ENCODE results near the gene BAK1. TPM values are rescaled to one million over a fixed set of nuclear protein-coding genes. Genes with fewer than 3 reads are reported as not detected.

BAK1 gene
- total and polyA plus RNA-seq, 2 of the 4 experiments (the other 2 are of a cell fraction), result 12.0 to 19.0 TPM

GRCh38 chr6:33577106-33577535, 3.0 kb downstream of the BAK1 start:
- POLR2A ChIA-PET (ENCODE audit: unreplicated experiment), result no interaction called here
- no peak overlapping the region for H3K14ac ChIP-seq (replicated peaks; ENCODE audit: low read depth, low read length)
- H4K20me1 ChIP-seq (ENCODE audit: insufficient read depth, low read length), result peaks cover 3% of the 10 kb centered on the region; the same call in 1 of the 2 replicates
- H3K4me1 ChIP-seq (ENCODE audit: control insufficient read depth, insufficient read depth, low read length), result peaks cover 6% of the 10 kb centered on the region
- no peaks in the 10 kb centered on the region for H3K9me3 ChIP-seq (ENCODE audit: control insufficient read depth, insufficient read depth, low read length)
- 100% methylated on average over 1 of the region's 9 CpGs; no CpG with 5 or more reads in 1 of the 2 experiments for WGBS, 2 experiments (ENCODE audit: extremely low coverage in 2 of 2, insufficient read length in 1 of 2)
- no peak overlapping the region for H2AK5ac ChIP-seq (ENCODE audit: low read depth, low read length)
- CTCF ChIA-PET, result no interaction called here
- no peak overlapping the region for H3K4ac ChIP-seq (ENCODE audit: low read depth, low read length)
- H2AFZ ChIP-seq (replicated peaks; ENCODE audit: low read length, poor library complexity), result peak overlapping the region; percentile 49
- DNase-seq (no peak), ATAC-seq (ENCODE audit: low read depth) (no peak)
- H4K91ac ChIP-seq (ENCODE audit: insufficient read depth, low read depth, low read length), result no peak overlapping the region
- in situ Hi-C loops (cut with MboI; ENCODE audit: low sequenced_read_pairs), result no loop called here
- no peak overlapping the region for H3K4me3 ChIP-seq (ENCODE audit: insufficient read depth, low read depth, low read length)
- intact Hi-C loops (cut with micrococcal nuclease), result no loop called here
- H3K79me1 ChIP-seq (ENCODE audit: low read depth in 1 of 2, low read length in 2 of 2), result peaks cover 11 to 38% of the 10 kb centered on the region in 2 experiments
- dilution Hi-C loops (cut with HindIII; ENCODE audit: low sequenced_read_pairs, unreplicated experiment), result no loop called here
- peaks cover 28% of the 10 kb centered on the region for H3K36me3 ChIP-seq (ENCODE audit: control insufficient read depth, insufficient read depth, low read length)
- H2AK9ac ChIP-seq (replicated peaks; ENCODE audit: low read depth, low read length, poor library complexity), result peak overlapping the region; percentile 82
- H3K9me1 ChIP-seq (ENCODE audit: insufficient read depth, low read length), result peaks cover 6% of the 10 kb centered on the region; the same call in 1 of the 2 replicates
- H4K5ac ChIP-seq (ENCODE audit: low read depth, low read length), result no peak overlapping the region
- H2BK5ac ChIP-seq (ENCODE audit: low read depth, low read length, poor library complexity, severe bottlenecking), result no peak overlapping the region
- H2BK15ac ChIP-seq (ENCODE audit: low read depth, low read length), result no peak overlapping the region
- H3K4me2 ChIP-seq (ENCODE audit: low read depth, low read length), result no peak overlapping the region
- no peak overlapping the region for H2BK120ac ChIP-seq (ENCODE audit: low read depth, low read length)
- no peak overlapping the region for H3K23ac ChIP-seq (ENCODE audit: low read depth, low read length)
- no peak overlapping the region for H2BK20ac ChIP-seq (ENCODE audit: low read depth, low read length)
- TF ChIP-seq MAZ (IDR thresholded peaks at IDR 0.05; ENCODE audit: borderline replicate concordance, low read depth, low read length) (no peak), SMC3 (IDR thresholded peaks at IDR 0.05; ENCODE audit: low read depth, low read length) (no peak), CTCF (conservative IDR thresholded peaks at IDR 0.05; ENCODE audit: low read depth, low read length) (no peak), POLR2A (IDR thresholded peaks at IDR 0.05; ENCODE audit: low read depth, low read length) (no peak), USF2 (IDR thresholded peaks at IDR 0.05; ENCODE audit: low read depth, low read length) (no peak), MXI1 (IDR thresholded peaks at IDR 0.05; ENCODE audit: borderline replicate concordance, low read depth, low read length) (no peak), NFE2L2 (IDR thresholded peaks at IDR 0.05; ENCODE audit: low read depth, low read length) (no peak), RAD21 (IDR thresholded peaks at IDR 0.05; ENCODE audit: low read length) (no peak), CHD1 (IDR thresholded peaks at IDR 0.05; ENCODE audit: low read depth, low read length) (no peak), BHLHE40 (IDR thresholded peaks at IDR 0.05; ENCODE audit: low read depth, low read length) (no peak), MAFK (IDR thresholded peaks at IDR 0.05; ENCODE audit: low read depth, low read length) (no peak), RFX5 (IDR thresholded peaks at IDR 0.05; ENCODE audit: low read depth, low read length) (no peak), RCOR1 (IDR thresholded peaks at IDR 0.05; ENCODE audit: insufficient replicate concordance, low read length) (no peak)
- H3K27ac ChIP-seq (ENCODE audit: insufficient read depth, low read length), result no peak overlapping the region
- no peak overlapping the region for H3K9ac ChIP-seq (ENCODE audit: low read depth, low read length)
- no peak overlapping the region for H4K8ac ChIP-seq (ENCODE audit: low read depth in 2 of 2, low read length in 2 of 2)
- H3K18ac ChIP-seq (ENCODE audit: low read depth, low read length), result no peak overlapping the region
- no TSS peak for BruUV-seq (replicated peaks)
- no peaks in the 10 kb centered on the region for H3K27me3 ChIP-seq (ENCODE audit: control insufficient read depth, insufficient read depth, low read length)
- no peak overlapping the region for H3K56ac ChIP-seq (ENCODE audit: extremely low read depth, insufficient read depth, low read length)
